ENCODE data around the gene LRP4.
A peak's percentile ranks its signal among the peaks of the same experiment; 100 is the strongest.

Gene LRP4

GRCh38 chr11:46846510-46846830 lies 71.9 kb downstream of the LRP4 start:
- no peak for DNase-seq (ENCODE audit: low spot score)
- in situ Hi-C loops (cut with MboI; ENCODE audit: low pct_unique_long_range_greater_than_20kb, low sequenced_read_pairs, unreplicated experiment) = no loop called here
- no peak for TF ChIP-seq CTCF (IDR thresholded peaks at IDR 0.05; ENCODE audit: extremely low read depth, insufficient read depth, missing control alignments)

- no peak for TF ChIP-seq CTCF (IDR thresholded peaks at IDR 0.05; ENCODE audit: extremely low read depth, insufficient read depth, missing control alignments)
- DNase-seq (ENCODE audit: low spot score) = peak; percentile 97
- in situ Hi-C loops (cut with MboI; ENCODE audit: low pct_unique_long_range_greater_than_20kb, low sequenced_read_pairs, unreplicated experiment) = no loop called here
Observed at GRCh38 chr11:46845740-46846509, 72.4 kb downstream of the LRP4 start, which contains the start of gene CKAP5. TSS of gene CKAP5 (minus strand) at chr11:46846280. CDS start at chr11:46821231, 25,049 bp downstream.

GRCh38 chr11:46845440-46845739 lies 73.0 kb downstream of the LRP4 start:
- DNase-seq (ENCODE audit: low spot score) = no peak
- in situ Hi-C loops (cut with MboI; ENCODE audit: low pct_unique_long_range_greater_than_20kb, low sequenced_read_pairs, unreplicated experiment) = no loop called here
- no peak for TF ChIP-seq CTCF (IDR thresholded peaks at IDR 0.05; ENCODE audit: extremely low read depth, insufficient read depth, missing control alignments)

- in situ Hi-C loops (cut with MboI; ENCODE audit: low pct_unique_long_range_greater_than_20kb, low sequenced_read_pairs, unreplicated experiment) = no loop called here
- no peak for DNase-seq (ENCODE audit: low spot score)
- no peak for TF ChIP-seq CTCF (IDR thresholded peaks at IDR 0.05; ENCODE audit: extremely low read depth, insufficient read depth, missing control alignments)
Observed at GRCh38 chr11:46840116-46840515, 78.2 kb downstream of the LRP4 start.

- no peak for DNase-seq (ENCODE audit: low spot score)
- TF ChIP-seq CTCF (IDR thresholded peaks at IDR 0.05; ENCODE audit: extremely low read depth, insufficient read depth, missing control alignments) = no peak
- in situ Hi-C loops (cut with MboI; ENCODE audit: low pct_unique_long_range_greater_than_20kb, low sequenced_read_pairs, unreplicated experiment) = no loop called here
Observed at GRCh38 chr11:46838501-46838900, 79.8 kb downstream of the LRP4 start.

GRCh38 chr11:46837860-46838259 lies 80.5 kb downstream of the LRP4 start:
- no peak for TF ChIP-seq CTCF (IDR thresholded peaks at IDR 0.05; ENCODE audit: extremely low read depth, insufficient read depth, missing control alignments)
- DNase-seq (ENCODE audit: low spot score) = no peak
- in situ Hi-C loops (cut with MboI; ENCODE audit: low pct_unique_long_range_greater_than_20kb, low sequenced_read_pairs, unreplicated experiment) = no loop called here

All from GM13977 (cell line).